GM19463 (cell line): ENCODE measurements around the gene TTC28.
"Not testable (repeated sequence)": the region's sequence is repeated elsewhere in the genome, so short reads cannot be mapped to it uniquely, and the experiment has no call there.

Source experiments
- ATAC-seq: cut with Tn5 transposase; IDR thresholded peaks from one replicate; pipeline ENCODE4 v1.9.1; 2021; ENCODE audit warnings: mild to moderate bottlenecking, moderate library complexity; ENCODE audit not compliant: unreplicated experiment

Gene TTC28

GRCh38 chr22:28678170-28678569 lies 1.5 kb downstream of the TTC28 start:
- ATAC-seq, result not testable (repeated sequence)

GRCh38 chr22:28674121-28674563 lies 5.5 kb downstream of the TTC28 start:
- ATAC-seq, result no peak

DNA sequence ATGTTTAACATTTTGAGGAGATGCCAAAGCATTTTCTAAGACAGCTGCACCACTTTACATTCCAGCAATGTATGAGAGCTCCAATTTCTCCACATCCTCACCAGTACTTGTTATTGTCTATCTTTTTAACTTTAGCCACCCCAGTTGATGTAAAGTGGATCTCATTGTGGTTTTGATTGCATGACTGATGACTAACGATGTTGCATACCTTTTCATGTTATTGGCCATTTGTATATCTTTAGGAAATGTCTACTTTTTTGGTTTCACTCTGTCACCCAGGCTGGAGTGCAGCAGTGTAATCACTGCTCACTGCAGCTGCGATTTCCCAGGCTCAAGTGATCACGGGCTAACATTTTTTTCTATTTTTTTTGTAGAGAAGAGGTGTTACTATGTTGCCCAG lies 8.9 kb downstream of the TTC28 start:
- ATAC-seq, result no peak

- no peak for ATAC-seq
Measured at GRCh38 chr22:28670161-28670560, 9.5 kb downstream of the TTC28 start.

- no peak for ATAC-seq
Measured at GRCh38 chr22:28669387-28669786, 10.3 kb downstream of the TTC28 start.

DNA sequence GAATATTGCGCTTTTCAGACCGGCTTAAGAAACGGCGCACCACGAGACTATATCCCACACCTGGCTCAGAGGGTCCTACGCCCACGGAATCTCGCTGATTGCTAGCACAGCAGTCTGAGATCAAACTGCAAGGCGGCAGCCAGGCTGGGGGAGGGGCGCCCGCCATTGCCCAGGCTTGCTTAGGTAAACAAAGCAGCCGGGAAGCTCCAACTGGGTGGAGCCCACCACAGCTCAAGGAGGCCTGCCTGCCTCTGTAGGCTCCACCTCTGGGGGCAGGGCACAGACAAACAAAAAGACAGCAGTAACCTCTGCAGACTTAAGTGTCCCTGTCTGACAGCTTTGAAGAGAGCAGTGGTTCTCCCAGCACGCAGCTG lies 16.1 kb downstream of the TTC28 start:
- not testable (repeated sequence) for ATAC-seq

GRCh38 chr22:28658448-28658847 lies 21.2 kb downstream of the TTC28 start:
- no peak for ATAC-seq

- ATAC-seq, result no peak
Measured at GRCh38 chr22:28656181-28656580, 23.5 kb downstream of the TTC28 start.

GRCh38 chr22:28650463-28650862 lies 29.2 kb downstream of the TTC28 start:
- no peak for ATAC-seq

DNA sequence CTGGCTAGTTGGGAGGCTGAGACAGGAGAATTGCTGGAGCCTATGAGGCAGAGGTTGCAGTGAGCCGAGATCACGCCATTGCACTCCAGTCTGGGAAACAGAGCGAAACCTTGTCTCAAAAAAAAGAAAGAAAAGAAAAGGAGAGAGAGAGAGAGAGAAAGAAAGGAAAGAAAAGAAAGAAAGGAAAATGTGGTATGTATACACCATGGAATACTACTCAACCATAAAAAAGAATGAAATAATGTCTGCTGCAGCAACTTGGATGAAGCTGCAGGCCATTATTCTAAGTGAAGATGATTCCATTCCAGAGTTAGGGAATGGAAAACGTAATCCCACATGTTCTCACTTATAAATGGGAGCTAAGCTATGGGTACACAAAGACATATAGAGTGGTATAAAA lies 30.8 kb downstream of the TTC28 start:
- no peak for ATAC-seq

DNA sequence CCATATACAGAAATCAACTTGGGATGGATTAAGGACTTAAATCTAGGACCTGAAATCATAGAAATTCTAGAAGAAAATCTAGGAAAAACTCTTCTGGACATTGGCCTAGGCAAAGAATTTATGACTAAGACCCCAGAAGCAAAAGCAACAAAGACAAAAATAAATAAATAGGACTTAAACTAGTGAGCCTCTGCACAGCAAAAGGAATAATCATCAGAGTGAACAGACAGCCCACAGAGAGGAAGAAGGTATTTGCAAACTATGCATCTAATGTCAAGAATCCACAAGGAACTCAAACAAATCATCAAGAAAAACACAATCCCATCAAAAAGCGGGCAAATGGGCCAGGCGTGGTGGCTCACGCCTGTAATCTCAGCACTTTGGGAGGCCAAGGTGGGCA lies 32.4 kb downstream of the TTC28 start:
- no peak for ATAC-seq

DNA sequence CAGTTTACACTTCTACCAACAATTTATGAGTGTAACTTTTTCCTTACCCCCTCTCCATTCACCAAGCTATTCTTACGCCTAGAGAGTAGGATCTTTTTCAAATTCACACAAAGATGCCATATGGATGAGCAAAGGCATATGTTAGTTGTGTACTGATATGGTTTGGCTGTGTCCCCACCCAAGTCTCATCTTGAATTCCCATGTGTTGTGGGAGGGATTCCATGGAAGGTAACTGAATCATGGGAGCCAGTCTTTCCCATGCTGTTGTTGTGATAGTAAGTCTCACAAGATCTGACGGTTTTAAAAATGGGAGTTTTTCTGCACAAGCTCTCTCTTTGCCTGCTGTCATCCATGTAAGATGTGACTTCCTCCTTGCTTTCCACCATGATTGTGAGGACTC lies 40.3 kb downstream of the TTC28 start:
- no peak for ATAC-seq

DNA sequence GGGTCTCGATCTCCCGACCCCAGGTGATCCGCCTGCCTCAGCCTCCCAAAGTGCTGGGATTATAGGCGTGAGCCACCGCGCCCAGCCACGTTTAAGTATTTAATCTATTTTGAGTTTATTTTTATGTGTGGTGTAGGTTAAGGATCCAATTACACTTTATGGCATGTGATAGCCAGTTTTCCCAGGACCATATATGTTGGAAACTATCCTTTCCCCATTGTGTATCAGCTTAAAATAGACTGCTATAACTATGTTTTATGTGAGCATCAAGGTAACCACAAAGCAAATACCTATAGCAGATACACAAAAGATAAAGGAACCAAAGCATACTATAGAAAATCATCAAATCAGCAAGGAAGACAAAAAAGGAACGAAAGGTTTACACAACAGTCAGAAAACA lies 42.4 kb downstream of the TTC28 start:
- ATAC-seq, result no peak

DNA sequence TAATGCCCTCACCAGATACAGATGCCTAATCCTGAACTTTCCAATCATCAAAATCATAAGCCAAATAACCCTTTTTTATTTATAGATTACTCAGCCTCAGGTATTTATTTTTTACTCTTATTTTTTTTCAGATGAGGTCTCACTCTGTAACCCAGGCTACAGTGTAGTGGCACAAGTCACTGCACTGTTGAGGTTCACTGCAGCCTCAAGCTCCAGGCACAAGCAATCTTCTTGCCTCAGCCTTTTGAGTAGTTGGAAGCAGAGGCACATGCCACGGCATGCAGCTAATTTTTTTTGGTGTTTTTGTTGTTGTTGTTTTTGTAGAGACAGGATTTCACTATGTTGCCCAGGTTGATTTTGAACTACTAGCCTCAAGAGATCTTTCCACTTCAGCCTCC lies 49.5 kb downstream of the TTC28 start:
- ATAC-seq, result no peak

DNA sequence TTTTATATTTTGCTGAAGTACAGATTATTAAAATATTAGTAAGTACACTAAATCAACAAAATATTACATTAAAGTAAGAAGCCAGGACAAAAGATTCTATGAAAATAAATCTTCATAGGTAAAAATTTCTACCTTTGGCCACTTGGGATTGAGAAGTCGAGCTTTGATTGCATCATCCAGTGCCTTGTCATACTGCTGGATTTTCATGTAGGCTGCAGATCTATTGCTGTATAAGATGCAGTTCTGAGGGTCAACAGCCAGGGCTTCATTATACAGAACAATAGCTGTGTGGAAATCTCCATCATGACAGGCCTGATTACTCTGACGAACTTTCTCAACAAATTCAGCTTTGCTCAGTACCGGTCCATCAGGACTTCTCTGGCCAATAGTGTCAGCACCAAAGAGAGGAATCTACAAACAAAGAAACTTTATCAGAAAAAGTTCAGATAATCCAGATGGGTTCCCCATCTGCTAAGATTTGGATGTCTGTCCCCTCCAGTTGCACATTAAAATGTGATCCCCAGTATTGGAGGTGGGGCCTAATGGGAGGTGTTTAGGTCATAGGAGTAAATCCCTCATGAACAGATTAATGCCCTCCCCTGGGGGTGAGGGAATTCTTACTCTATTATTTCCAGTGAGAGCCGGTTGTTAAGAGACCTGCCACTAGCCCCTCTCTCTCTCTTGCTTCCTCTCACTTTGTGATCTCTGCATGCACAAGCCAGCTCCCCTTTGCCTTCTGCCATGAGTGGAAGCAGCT lies 50.0 kb downstream of the TTC28 start:
- ATAC-seq, result no peak

GRCh38 chr22:28628766-28629165 lies 50.9 kb downstream of the TTC28 start:
- ATAC-seq, result no peak

- ATAC-seq, result no peak
Measured at GRCh38 chr22:28627791-28628190, 51.8 kb downstream of the TTC28 start.

GRCh38 chr22:28620244-28620922 lies 59.3 kb downstream of the TTC28 start:
- ATAC-seq, result no peak

- no peak for ATAC-seq
Measured at GRCh38 chr22:28619236-28619635, 60.4 kb downstream of the TTC28 start.

DNA sequence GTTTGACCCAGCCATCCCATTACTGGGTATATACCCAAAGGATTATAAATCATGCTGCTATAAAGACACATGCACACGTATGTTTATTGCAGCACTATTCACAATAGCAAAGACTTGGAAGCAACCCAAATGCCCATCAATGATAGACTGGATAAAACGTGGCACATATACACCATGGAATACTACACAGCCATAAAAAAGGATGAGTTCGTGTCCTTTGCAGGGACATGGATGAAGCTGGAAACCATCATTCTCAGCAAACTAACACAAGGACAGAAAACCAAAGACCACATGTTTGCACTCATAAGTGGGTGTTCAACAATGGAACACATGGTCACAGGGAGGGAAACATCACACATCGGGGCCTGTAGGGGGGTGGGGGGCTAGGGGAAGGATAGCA lies 64.2 kb downstream of the TTC28 start:
- ATAC-seq, result not testable (repeated sequence)

DNA sequence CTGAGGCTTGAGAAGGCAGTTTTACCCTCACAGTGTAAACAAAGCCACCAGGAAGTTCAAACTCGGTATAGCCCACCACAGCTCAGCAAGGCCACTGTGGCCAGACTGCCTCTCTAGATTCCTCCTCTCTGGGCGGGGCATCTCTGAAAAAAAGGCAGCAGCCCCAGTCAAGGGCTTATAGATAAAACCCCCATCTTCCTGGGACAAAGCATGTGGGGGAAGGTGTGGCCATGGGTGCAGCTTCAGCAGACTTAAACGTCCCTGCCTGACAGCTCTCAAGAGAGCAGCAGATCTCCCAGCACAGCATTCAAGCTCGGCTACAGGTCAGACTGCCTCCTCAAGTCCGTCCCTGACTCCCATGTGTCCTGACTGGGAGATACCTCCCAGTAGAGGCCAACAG lies 69.7 kb downstream of the TTC28 start:
- no peak for ATAC-seq

DNA sequence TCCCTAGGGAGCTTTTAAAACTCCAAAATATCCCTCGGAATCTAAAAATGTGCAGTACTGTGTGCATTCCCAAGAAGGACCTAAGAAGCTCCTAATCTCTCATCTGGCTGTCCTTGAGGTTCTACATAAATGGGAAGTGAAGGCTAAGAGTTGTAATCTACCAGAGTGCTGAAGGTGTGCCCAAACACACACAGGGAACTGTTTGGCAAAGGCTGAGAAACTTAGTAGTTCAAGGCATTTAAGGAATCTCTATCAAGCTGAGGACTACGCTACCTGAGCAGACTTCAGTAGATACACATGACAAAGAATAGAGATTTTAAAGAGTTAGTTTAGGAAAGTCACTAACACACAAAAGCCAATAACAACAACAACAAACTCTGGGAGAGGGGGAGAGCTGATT lies 71.1 kb downstream of the TTC28 start:
- ATAC-seq, result no peak

- no peak for ATAC-seq
Measured at GRCh38 chr22:28607795-28608194, 71.8 kb downstream of the TTC28 start.
